Measurements from ENCODE around the gene HPCAL1. TPM values are rescaled to one million over a fixed set of nuclear protein-coding genes. Genes with fewer than 3 reads are reported as not detected.

The HPCAL1 gene
- total RNA-seq, 1 donor from 2014 or later: 34.6 TPM

DNA sequence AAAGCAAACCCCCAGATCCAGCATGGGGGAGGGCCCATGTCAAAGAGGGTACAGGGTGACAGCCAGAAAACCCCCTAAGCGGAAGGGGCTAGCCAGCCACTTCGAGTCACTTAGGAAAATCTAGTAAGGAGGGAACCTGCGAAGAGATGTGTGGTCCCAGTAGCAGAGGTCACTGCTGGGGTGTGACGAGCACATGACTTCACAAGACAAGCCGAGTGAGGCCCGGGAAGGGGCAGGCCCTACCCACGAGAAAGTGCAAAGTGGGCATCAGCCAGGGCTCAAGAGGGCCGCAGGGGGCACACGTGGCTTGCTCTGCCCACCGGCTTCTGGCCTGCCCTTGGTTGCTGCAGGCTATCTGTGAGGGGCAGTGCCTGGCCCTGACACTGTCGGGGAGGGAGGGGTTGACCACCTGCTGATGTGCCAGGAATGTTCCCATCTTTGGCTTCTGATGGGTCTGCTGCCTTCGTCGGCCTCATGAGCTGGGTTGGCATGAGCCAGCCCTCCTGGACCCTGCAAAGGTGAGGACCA lies 133.9 kb downstream of the HPCAL1 start:
- no peak overlapping the region for H3K27ac Mint-ChIP-seq (ENCODE audit: unreplicated experiment)
- no peak for DNase-seq (ENCODE audit: low spot score)
- peaks cover 4% of the 10 kb centered on the region for H3K27me3 Mint-ChIP-seq (ENCODE audit: unreplicated experiment)
- H3K9me3 Mint-ChIP-seq (ENCODE audit: unreplicated experiment): no peaks in the 10 kb centered on the region
- H3K4me3 Mint-ChIP-seq (ENCODE audit: unreplicated experiment): no peak overlapping the region
- TF ChIP-seq, protein P1, sequence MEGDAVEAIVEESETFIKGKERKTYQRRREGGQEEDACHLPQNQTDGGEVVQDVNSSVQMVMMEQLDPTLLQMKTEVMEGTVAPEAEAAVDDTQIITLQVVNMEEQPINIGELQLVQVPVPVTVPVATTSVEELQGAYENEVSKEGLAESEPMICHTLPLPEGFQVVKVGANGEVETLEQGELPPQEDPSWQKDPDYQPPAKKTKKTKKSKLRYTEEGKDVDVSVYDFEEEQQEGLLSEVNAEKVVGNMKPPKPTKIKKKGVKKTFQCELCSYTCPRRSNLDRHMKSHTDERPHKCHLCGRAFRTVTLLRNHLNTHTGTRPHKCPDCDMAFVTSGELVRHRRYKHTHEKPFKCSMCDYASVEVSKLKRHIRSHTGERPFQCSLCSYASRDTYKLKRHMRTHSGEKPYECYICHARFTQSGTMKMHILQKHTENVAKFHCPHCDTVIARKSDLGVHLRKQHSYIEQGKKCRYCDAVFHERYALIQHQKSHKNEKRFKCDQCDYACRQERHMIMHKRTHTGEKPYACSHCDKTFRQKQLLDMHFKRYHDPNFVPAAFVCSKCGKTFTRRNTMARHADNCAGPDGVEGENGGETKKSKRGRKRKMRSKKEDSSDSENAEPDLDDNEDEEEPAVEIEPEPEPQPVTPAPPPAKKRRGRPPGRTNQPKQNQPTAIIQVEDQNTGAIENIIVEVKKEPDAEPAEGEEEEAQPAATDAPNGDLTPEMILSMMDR (IDR thresholded peaks at IDR 0.05; ENCODE audit: unreplicated experiment): no peak
- peaks cover 5% of the 10 kb centered on the region for H3K36me3 Mint-ChIP-seq (ENCODE audit: low read depth, unreplicated experiment)
- H3K4me1 Mint-ChIP-seq (ENCODE audit: unreplicated experiment): peaks cover 2% of the 10 kb centered on the region

DNA sequence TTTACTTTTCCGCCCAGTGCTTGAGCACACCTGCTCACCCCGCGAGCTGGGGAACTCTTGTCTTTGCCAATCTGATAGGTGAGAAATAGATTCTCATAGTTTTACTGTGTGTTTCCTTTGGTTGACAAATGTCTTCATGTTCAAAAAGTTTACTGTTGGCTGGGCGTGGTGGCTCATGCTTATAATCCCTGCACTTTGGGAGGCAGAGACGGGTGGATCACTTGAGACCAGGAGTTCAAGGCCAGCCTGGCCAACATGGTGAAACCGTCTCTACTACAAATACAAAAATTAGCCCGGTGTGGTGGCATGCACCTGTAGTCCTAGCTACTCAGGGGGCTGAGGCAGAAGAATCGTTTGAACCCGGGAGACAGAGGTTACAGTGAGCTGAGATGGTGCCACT lies 135.1 kb downstream of the HPCAL1 start:
- H3K4me3 Mint-ChIP-seq (ENCODE audit: unreplicated experiment): no peak overlapping the region
- TF ChIP-seq, protein P1 (IDR thresholded peaks at IDR 0.05; ENCODE audit: unreplicated experiment): no peak
- no peak for DNase-seq (ENCODE audit: low spot score)
- H3K36me3 Mint-ChIP-seq (ENCODE audit: low read depth, unreplicated experiment): peaks cover 5% of the 10 kb centered on the region
- no peaks in the 10 kb centered on the region for H3K9me3 Mint-ChIP-seq (ENCODE audit: unreplicated experiment)
- H3K4me1 Mint-ChIP-seq (ENCODE audit: unreplicated experiment): peaks cover 2% of the 10 kb centered on the region
- no peak overlapping the region for H3K27ac Mint-ChIP-seq (ENCODE audit: unreplicated experiment)
- H3K27me3 Mint-ChIP-seq (ENCODE audit: unreplicated experiment): peaks cover 4% of the 10 kb centered on the region

DNA sequence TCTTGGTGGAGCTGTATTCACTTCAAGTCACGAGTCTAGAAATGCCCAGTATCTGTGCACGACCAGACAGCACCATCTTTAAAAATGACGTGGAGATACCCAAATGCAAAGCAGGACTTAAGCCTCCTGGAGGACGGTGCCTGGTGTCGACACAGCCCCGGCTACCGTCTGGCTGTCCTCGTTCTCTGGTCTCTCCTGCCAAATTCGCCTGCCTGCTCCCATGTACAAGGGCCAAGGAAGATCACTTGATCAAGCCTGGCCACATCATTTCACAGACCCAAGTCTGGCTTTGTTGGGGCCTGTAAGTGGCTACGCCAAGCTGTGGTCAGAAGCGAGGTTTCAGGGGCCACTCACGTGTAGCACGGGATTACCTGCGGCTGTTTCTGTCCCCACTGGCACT lies 136.0 kb downstream of the HPCAL1 start:
- H3K27ac Mint-ChIP-seq (ENCODE audit: unreplicated experiment): no peak overlapping the region
- no peak for DNase-seq (ENCODE audit: low spot score)

DNA sequence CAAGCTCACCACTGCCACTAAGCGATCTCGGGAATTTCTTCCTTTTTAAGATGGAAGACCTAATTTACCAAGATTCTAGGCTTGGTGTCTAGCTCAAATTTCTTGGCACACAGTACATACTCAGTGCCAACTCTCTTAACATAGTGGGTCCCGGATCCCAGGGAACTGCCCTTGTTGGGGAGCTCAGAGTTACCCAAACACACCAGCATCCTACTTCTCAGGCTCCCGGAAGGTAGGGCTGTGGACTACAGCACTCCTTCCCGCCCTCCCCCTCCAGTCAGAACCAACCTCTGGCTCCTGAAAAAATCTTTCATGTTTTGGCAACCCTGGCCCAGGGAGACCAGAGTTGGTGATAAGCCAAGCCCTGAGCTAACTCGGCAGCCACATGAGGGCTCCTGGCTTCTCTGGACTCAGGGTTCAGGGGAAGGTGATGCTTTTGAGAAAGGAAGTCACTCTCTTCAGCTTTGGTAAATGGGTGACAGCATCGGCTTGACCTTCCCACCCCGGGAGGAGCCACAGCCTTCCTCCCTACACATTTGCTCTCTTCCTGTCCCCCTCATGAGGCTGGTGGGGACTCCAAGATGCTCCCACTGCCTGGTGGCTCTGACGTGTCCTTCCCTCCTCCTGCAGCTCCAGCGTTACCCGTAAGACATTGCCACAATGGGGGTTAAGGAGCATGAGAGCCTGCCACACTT lies 136.6 kb downstream of the HPCAL1 start:
- peaks cover 4% of the 10 kb centered on the region for H3K27me3 Mint-ChIP-seq (ENCODE audit: unreplicated experiment)
- H3K36me3 Mint-ChIP-seq (ENCODE audit: low read depth, unreplicated experiment): no peaks in the 10 kb centered on the region
- H3K27ac Mint-ChIP-seq (ENCODE audit: unreplicated experiment): no peak overlapping the region
- H3K4me1 Mint-ChIP-seq (ENCODE audit: unreplicated experiment): no peaks in the 10 kb centered on the region
- DNase-seq (ENCODE audit: low spot score): no peak
- TF ChIP-seq, protein P1 (IDR thresholded peaks at IDR 0.05; ENCODE audit: unreplicated experiment): no peak
- no peaks in the 10 kb centered on the region for H3K9me3 Mint-ChIP-seq (ENCODE audit: unreplicated experiment)
- H3K4me3 Mint-ChIP-seq (ENCODE audit: unreplicated experiment): no peak overlapping the region

More for the DNA sequence above, 136.0 kb downstream of the HPCAL1 start:
- H3K27me3 Mint-ChIP-seq (ENCODE audit: unreplicated experiment): peaks cover 4% of the 10 kb centered on the region
- H3K36me3 Mint-ChIP-seq (ENCODE audit: low read depth, unreplicated experiment): no peaks in the 10 kb centered on the region
- no peaks in the 10 kb centered on the region for H3K9me3 Mint-ChIP-seq (ENCODE audit: unreplicated experiment)
- H3K4me1 Mint-ChIP-seq (ENCODE audit: unreplicated experiment): no peaks in the 10 kb centered on the region
- H3K4me3 Mint-ChIP-seq (ENCODE audit: unreplicated experiment): no peak overlapping the region
- TF ChIP-seq, protein P1 (IDR thresholded peaks at IDR 0.05; ENCODE audit: unreplicated experiment): no peak

DNA sequence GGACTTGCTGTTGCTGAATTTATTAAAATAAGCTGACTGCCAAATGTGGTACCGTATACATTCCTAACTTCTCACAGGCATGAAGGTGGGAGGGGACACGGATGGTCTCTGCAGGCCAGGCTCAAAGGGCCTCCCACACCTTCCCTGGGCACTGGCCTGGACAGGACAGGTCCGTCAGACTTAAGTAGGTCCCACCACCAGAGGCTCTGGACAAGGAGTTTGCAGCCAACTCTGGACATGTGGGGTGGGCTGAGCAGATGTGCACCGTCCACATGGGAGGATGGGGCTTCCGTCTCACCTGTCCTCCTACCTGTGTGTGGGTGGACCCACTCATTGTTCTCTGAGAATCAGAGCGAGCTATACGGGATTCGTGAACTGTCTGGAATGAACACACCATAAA lies 137.3 kb downstream of the HPCAL1 start:
- H3K27ac Mint-ChIP-seq (ENCODE audit: unreplicated experiment): no peak overlapping the region

More for the DNA sequence above, 137.3 kb downstream of the HPCAL1 start:
- Mint-ChIP-seq H3K9me3 (ENCODE audit: unreplicated experiment) (no peaks in the 10 kb centered on the region), H3K27me3 (ENCODE audit: unreplicated experiment) (peaks cover 4% of the 10 kb centered on the region), H3K36me3 (ENCODE audit: low read depth, unreplicated experiment) (no peaks in the 10 kb centered on the region), H3K4me3 (ENCODE audit: unreplicated experiment) (no peak overlapping the region), H3K4me1 (ENCODE audit: unreplicated experiment) (no peaks in the 10 kb centered on the region)
- TF ChIP-seq, protein P1 (IDR thresholded peaks at IDR 0.05; ENCODE audit: unreplicated experiment): no peak
- no peak for DNase-seq (ENCODE audit: low spot score)

Data from endothelial cell (in vitro differentiated cells).